Naive thymus-derived CD8-positive, alpha-beta T cell (primary cell): ENCODE measurements around the gene UBXN6. TPM values are rescaled to one million over a fixed set of nuclear protein-coding genes. Genes with fewer than 3 reads are reported as not detected.

ENCODE experiments used
- ATAC-seq, 2 donors: fragments of 150-1000 bp; cut with Tn5 transposase in 1 of 2; sonication (Bioruptor Pico), chemical (Tn5 transposase) in 1 of 2; 1 replicate in 1 of 2; 2 replicates in 1 of 2; pipeline ENCODE4 v1.10.0; 2021; ENCODE audit warnings: mild to moderate bottlenecking in 2 of 2, moderate library complexity in 2 of 2
- POLR2A ChIA-PET: fragments of 350-600 bp; sonication (Branson Sonifier 250); formaldehyde crosslinking; loops from one replicate; lab custom pipeline; 2021; ENCODE audit warnings: antibody characterized with exemption; lab: Charles Lee
- DNase-seq, 10 donors: peaks; one replicate each; pipeline versions ENCODE4 v3.0.0 to v3.0.0-alpha.2; 2020 to 2022
- H3K27ac Mint-ChIP-seq, 10 donors: one replicate each; pipeline ENCODE4 v1.8.0; 2020 to 2022; ENCODE audit warnings: mild to moderate bottlenecking in 10 of 10, mixed read lengths in 10 of 10, moderate library complexity in 4 of 10, inconsistent platforms in 1 of 10
- H3K27me3 Mint-ChIP-seq, 5 donors: one replicate each; pipeline ENCODE4 v1.8.0; 2021 to 2022; ENCODE audit warnings: mixed read lengths in 5 of 5
- H3K36me3 Mint-ChIP-seq, 3 donors: one replicate each; pipeline ENCODE4 v1.8.0; 2020 to 2022; ENCODE audit warnings: mixed read lengths in 3 of 3, mild to moderate bottlenecking in 2 of 3, inconsistent platforms in 1 of 3
- H3K4me1 Mint-ChIP-seq, 4 donors: one replicate each; pipeline ENCODE4 v1.8.0; 2021 to 2022; ENCODE audit warnings: mixed read lengths in 4 of 4
- H3K4me3 Mint-ChIP-seq, 10 donors: one replicate each; pipeline ENCODE4 v1.8.0; 2020 to 2022; ENCODE audit warnings: mild to moderate bottlenecking in 10 of 10, mixed read lengths in 10 of 10, moderate library complexity in 6 of 10, inconsistent platforms in 1 of 10
- H3K9me3 Mint-ChIP-seq, 9 donors: one replicate each; pipeline ENCODE4 v1.8.0; 2020 to 2022; ENCODE audit warnings: mixed read lengths in 9 of 9, mild to moderate bottlenecking in 3 of 9, inconsistent platforms in 1 of 9, moderate library complexity in 1 of 9
- polyA plus RNA-seq, 3 donors: library from polyadenylated mRNA; unstranded; fragments of 300-500 nt; fragmentation: Illumina TruSeq; gene quantifications; one replicate each; pipeline ENCODE4 v1.2.3, GENCODE V29; 2021
- total RNA-seq, 8 experiments: library from RNA in 2 of 8; stranded (reverse) in 2 of 8; gene quantifications; one replicate each; pipeline ENCODE4 v1.2.3 and lab custom pipeline; 2021 to 2026

UBXN6 gene
- total and polyA plus RNA-seq, 5 experiments from 2014 or later: 2.4 to 75.2 (median 6.6) TPM

DNA sequence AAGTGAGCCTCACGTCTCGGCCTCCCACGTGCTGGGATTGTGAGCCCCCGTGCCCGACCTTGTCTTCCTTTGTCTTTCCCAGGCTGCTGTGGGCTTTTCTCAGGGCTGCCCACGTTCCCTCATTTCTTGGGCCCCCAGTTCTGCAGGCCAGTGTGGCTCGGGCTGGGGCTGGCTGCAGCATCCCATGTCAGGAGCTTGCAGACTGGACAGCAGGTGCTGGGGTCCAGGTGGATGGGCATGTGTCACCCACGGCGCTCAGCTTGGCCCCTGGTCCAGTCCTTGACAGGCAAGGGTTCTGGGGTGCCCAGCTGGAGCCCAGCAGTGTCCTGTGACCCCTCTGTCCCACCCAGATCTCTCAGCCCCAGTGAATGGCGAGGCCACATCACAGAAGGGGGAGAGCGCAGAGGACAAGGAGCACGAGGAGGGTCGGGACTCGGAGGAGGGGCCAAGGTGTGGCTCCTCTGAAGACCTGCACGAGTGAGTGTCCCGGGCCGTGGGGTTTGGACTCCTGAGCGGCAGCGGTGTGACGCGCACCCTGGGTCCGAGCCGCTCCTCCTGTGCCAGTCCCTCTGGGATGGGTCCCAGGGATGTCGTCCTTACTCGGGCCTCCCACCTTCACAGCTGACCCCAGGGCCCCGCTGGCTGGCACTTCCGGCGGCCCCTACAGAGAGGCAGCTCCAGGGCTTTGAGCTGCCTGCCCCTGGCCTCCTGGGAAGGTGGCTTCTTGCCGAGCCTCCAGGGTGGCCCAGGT lies 43.4 kb upstream of the UBXN6 start:
- no peak for DNase-seq

DNA sequence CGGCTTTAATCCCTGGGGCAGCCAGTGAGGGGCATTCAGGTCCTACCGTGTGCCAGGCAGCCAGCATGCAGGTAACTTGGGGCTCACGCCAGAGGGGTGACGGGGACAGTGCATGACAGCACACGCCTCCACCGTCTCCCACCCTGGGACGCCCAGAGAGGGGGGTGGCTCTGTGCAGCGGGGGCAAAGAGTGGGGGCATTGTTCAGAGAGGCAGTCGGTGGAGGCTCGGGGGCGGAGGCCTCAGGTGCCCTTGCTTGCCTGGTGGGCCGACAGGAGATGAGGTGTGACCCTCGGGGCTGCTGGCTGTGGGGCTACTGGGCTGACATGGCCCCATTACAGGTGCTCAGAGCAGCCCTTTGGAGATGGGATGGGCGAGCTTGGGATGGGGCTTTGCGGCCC lies 42.3 kb upstream of the UBXN6 start:
- POLR2A ChIA-PET: interaction anchor here (0.7 kb wide), 2 partner anchors 468 to 847 kb away, joined by 3 to 4 read pairs; no protein-coding TSS in a partner anchor
- H3K9me3 Mint-ChIP-seq: no peaks in the 10 kb centered on the region
- no peaks in the 10 kb centered on the region for H3K27me3 Mint-ChIP-seq
- no peak for DNase-seq
- H3K36me3 Mint-ChIP-seq: peaks cover 0 to 45% (median 0%) of the 10 kb centered on the region in 3 donors
- no peak for ATAC-seq
- no peaks in the 10 kb centered on the region for H3K4me1 Mint-ChIP-seq
- H3K27ac Mint-ChIP-seq: no peak overlapping the region
- no peak overlapping the region for H3K4me3 Mint-ChIP-seq

More for the DNA sequence above, 43.4 kb upstream of the UBXN6 start:
- H3K27ac Mint-ChIP-seq: no peak overlapping the region
- H3K36me3 Mint-ChIP-seq: peaks cover 0 to 44% (median 0%) of the 10 kb centered on the region in 3 donors
- POLR2A ChIA-PET: no interaction called here
- no peak for ATAC-seq
- no peak overlapping the region for H3K4me3 Mint-ChIP-seq
- H3K27me3 Mint-ChIP-seq: no peaks in the 10 kb centered on the region
- H3K9me3 Mint-ChIP-seq: no peaks in the 10 kb centered on the region
- no peaks in the 10 kb centered on the region for H3K4me1 Mint-ChIP-seq

- Mint-ChIP-seq H3K36me3 (peaks cover 0 to 48% (median 0%) of the 10 kb centered on the region in 3 donors), H3K27me3 (no peaks in the 10 kb centered on the region), H3K27ac (no peak overlapping the region), H3K4me3 (no peak overlapping the region), H3K9me3 (no peaks in the 10 kb centered on the region), H3K4me1 (no peaks in the 10 kb centered on the region)
- no peak for ATAC-seq
- POLR2A ChIA-PET: interaction anchor here (0.7 kb wide), 2 partner anchors 469 to 847 kb away, joined by 3 to 4 read pairs; no protein-coding TSS in a partner anchor
- DNase-seq: no peak
Measured at GRCh38 chr19:4499318-4499717, 41.7 kb upstream of the UBXN6 start.

- Mint-ChIP-seq H3K9me3 (no peaks in the 10 kb centered on the region), H3K36me3 (peaks cover 0 to 53% (median 0%) of the 10 kb centered on the region in 3 donors), H3K4me1 (no peaks in the 10 kb centered on the region), H3K27me3 (no peaks in the 10 kb centered on the region), H3K27ac (peak overlapping the region in 1 of 10 donors; percentile 38), H3K4me3 (no peak overlapping the region)
- DNase-seq (no peak), ATAC-seq (no peak)
- POLR2A ChIA-PET: no interaction called here
Measured at GRCh38 chr19:4498694-4499093, 41.1 kb upstream of the UBXN6 start.

- Mint-ChIP-seq H3K4me1 (no peaks in the 10 kb centered on the region), H3K36me3 (peaks cover 0 to 53% (median 0%) of the 10 kb centered on the region in 3 donors), H3K4me3 (no peak overlapping the region), H3K27ac (no peak overlapping the region), H3K9me3 (no peaks in the 10 kb centered on the region), H3K27me3 (no peaks in the 10 kb centered on the region)
- POLR2A ChIA-PET: no interaction called here
- DNase-seq: no peak
- no peak for ATAC-seq
Measured at GRCh38 chr19:4497770-4498389, 40.3 kb upstream of the UBXN6 start.

- DNase-seq (no peak), ATAC-seq (no peak)
- Mint-ChIP-seq H3K4me1 (no peaks in the 10 kb centered on the region), H3K4me3 (no peak overlapping the region), H3K9me3 (no peaks in the 10 kb centered on the region), H3K27me3 (no peaks in the 10 kb centered on the region), H3K36me3 (peaks cover 0 to 48% (median 0%) of the 10 kb centered on the region in 3 donors), H3K27ac (no peak overlapping the region)
- POLR2A ChIA-PET: no interaction called here
Measured at GRCh38 chr19:4496304-4496703, 38.7 kb upstream of the UBXN6 start.

- no peaks in the 10 kb centered on the region for H3K27me3 Mint-ChIP-seq
- no peaks in the 10 kb centered on the region for H3K4me1 Mint-ChIP-seq
- DNase-seq (no peak), ATAC-seq (no peak)
- H3K27ac Mint-ChIP-seq: peak overlapping the region in 1 of 10 donors; percentile 34
- peaks cover under 1 to 46% (median under 1%) of the 10 kb centered on the region in 3 donors for H3K36me3 Mint-ChIP-seq
- H3K9me3 Mint-ChIP-seq: no peaks in the 10 kb centered on the region
- POLR2A ChIA-PET: no interaction called here
- H3K4me3 Mint-ChIP-seq: no peak overlapping the region
Measured at GRCh38 chr19:4495471-4495870, 37.9 kb upstream of the UBXN6 start.

DNA sequence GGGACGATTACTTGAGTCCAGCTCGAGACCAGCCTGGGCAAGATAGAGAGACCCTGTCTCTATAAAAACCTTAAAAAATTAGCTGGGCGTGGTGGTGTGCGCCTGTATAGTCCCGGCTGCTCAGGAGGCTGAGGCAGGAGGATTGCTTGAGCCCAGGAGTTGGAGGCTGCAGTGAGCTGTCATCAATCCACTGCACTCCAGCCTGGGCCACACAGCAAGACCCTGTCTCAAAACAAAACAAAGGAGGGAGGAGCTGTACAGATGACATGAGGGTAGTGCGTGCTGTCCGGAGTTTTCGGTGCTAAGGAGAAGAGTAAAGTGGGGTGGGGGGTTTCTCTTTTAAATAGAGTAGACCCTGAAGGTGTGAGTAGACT lies 37.1 kb upstream of the UBXN6 start:
- POLR2A ChIA-PET: interaction anchor here (0.6 kb wide), 1 partner anchor 925 kb away, joined by 4 read pairs; no protein-coding TSS in a partner anchor
- H3K9me3 Mint-ChIP-seq: no peaks in the 10 kb centered on the region
- no peaks in the 10 kb centered on the region for H3K4me1 Mint-ChIP-seq
- DNase-seq: no peak
- H3K4me3 Mint-ChIP-seq: no peak overlapping the region
- H3K27ac Mint-ChIP-seq: peak overlapping the region in 2 of 10 donors; percentile 71 to 79
- H3K27me3 Mint-ChIP-seq: no peaks in the 10 kb centered on the region
- no peak for ATAC-seq
- H3K36me3 Mint-ChIP-seq: peaks cover 3 to 46% (median 5%) of the 10 kb centered on the region in 3 donors

DNA sequence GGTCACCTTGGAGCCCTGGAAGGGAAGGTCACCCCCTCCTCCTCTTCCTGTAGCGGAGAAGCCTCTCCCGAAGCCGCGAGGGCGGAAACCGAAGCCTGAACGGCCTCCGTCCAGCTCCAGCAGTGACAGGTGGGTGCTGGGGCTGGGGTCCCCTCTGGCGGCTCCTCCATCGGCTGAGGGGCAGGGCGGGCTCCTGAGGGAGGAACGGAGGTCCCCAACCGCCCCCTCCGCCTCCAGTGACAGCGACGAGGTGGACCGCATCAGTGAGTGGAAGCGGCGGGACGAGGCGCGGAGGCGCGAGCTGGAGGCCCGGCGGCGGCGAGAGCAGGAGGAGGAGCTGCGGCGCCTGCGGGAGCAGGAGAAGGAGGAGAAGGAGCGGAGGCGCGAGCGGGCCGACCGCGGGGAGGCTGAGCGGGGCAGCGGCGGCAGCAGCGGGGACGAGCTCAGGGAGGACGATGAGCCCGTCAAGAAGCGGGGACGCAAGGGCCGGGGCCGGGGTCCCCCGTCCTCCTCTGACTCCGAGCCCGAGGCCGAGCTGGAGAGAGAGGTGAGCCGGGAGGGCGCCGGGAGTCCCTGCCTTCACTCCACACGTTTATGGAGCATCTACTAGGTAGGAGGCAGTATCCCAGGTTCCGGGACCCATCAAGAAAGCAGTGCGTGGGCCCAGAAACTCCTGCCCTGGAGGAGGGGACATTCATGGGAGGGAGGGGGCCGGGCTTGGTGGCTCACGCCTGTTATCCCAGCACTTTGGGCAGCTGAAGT lies 36.5 kb upstream of the UBXN6 start:
- no peak for ATAC-seq

DNA sequence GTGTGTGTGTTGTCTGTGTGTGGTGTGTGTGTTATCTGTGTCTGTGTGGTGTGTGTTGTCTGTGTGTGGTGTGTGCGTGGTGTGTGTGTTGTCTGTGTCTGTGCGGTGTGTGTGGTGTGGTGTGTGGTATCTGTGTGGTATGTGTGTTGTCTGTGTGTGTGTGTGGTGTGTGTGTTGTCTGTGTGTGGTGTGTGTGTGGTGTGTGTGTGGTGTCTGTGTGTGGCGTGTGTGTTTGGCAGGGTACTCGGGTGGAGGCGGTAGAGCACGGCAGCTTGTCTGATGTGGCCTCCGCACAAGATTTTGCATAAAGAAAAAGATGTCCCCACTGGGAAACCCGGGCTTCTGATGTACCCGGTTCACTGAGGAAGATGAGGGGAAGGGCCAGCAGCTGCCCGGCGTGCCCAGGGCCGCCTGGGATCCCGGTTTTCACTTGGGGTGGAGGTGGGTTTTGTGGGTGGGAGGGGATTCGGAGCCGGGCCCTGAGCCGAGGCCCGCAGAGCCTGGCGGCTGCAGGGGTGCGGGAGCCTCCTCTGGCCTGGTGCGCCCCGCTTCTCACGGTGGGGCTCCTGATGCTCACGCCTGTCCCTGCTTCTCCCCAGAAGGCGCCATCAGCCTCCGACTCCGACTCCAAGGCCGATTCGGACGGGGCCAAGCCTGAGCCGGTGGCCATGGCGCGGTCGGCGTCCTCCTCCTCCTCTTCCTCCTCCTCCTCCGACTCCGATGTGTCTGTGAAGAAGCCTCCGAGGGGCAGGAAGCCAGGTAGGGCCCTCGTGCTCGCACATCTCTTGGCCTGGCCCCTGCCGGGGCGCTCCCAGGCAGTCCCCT lies 35.7 kb upstream of the UBXN6 start:
- ATAC-seq (no peak), DNase-seq (no peak)
- Mint-ChIP-seq H3K27me3 (no peaks in the 10 kb centered on the region), H3K4me1 (no peaks in the 10 kb centered on the region), H3K9me3 (no peaks in the 10 kb centered on the region), H3K4me3 (no peak overlapping the region), H3K27ac (no peak overlapping the region), H3K36me3 (peaks cover 3 to 47% (median 6%) of the 10 kb centered on the region in 3 donors)
- POLR2A ChIA-PET: no interaction called here

More for the DNA sequence above, 36.5 kb upstream of the UBXN6 start:
- Mint-ChIP-seq H3K27ac (peak overlapping the region in 1 of 10 donors; percentile 79), H3K36me3 (peaks cover 3 to 47% (median 6%) of the 10 kb centered on the region in 3 donors), H3K9me3 (no peaks in the 10 kb centered on the region), H3K27me3 (no peaks in the 10 kb centered on the region), H3K4me1 (no peaks in the 10 kb centered on the region), H3K4me3 (no peak overlapping the region)
- DNase-seq: no peak
- POLR2A ChIA-PET: interaction anchor here (0.6 kb wide), 1 partner anchor 924 kb away, joined by 4 read pairs; no protein-coding TSS in a partner anchor

DNA sequence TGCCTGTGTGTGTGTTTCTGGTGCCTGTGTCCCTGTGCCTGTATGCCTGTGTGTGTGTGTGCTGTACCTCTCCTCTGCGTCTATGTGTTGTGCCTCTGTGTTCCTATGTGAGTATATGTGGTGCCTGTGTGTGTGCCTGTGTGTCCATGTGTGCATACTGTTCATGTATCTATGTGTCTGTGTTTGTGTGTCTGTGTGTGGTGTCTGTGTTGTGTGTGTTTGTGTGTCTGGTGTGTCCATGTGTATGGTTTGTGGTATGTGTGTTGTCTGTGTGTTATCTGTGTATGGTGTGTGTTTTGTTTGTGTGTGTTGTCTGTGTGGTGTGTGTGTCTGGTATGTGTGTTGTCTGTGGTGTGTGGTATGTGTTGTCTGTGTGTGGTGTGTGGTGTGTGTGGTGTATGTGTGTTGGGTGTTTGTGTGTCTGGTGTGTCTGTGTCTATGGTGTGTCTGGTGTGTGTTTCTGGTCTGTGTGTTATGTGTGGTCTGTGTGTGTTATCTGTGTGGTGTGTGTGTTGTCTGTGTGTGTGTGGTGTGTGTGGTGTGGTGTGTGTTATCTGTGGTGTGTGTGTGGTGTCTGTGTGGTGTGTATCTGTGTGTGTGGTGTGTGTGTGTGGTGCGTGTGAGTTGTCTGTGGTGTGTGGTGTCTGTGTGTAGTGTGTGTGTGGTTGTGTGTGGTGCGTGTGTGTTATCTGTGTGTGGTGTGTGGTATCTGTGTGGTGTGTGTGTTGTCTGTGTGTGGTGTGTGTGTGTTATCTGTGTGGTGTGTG lies 34.9 kb upstream of the UBXN6 start:
- POLR2A ChIA-PET: no interaction called here
- ATAC-seq (no peak), DNase-seq (no peak)
- Mint-ChIP-seq H3K27ac (no peak overlapping the region), H3K36me3 (peaks cover 3 to 45% (median 6%) of the 10 kb centered on the region in 3 donors), H3K4me1 (peaks cover 0 to under 1% (median under 1%) of the 10 kb centered on the region in 4 donors), H3K27me3 (no peaks in the 10 kb centered on the region), H3K9me3 (no peaks in the 10 kb centered on the region), H3K4me3 (no peak overlapping the region)
